NCI-H2227 (cell line): ENCODE results near the gene TRABD2B.
A peak's percentile ranks its signal among the peaks of the same experiment; 100 is the strongest.

Source experiments
- DNase-seq: peaks from one replicate; lab custom pipeline; 2025; ENCODE audit not compliant: unreplicated experiment; lab: John Stamatoyannopoulos, UW

Gene TRABD2B

GRCh38 chr1:47886141-47886540 is 111.0 kb downstream of the TRABD2B start:
- DNase-seq = no peak

GRCh38 chr1:47885062-47885830 is 111.9 kb downstream of the TRABD2B start:
- DNase-seq = no peak

- DNase-seq = no peak
Measured at GRCh38 chr1:47883963-47884362, 113.2 kb downstream of the TRABD2B start.

- peak; percentile 6 for DNase-seq
Measured at GRCh38 chr1:47881505-47882442, 115.4 kb downstream of the TRABD2B start.

- DNase-seq = no peak
Measured at GRCh38 chr1:47876587-47876963, 120.6 kb downstream of the TRABD2B start.

- DNase-seq = peak; percentile 69
Measured at GRCh38 chr1:47875831-47876586, 121.2 kb downstream of the TRABD2B start.

GRCh38 chr1:47875036-47875435 is 122.1 kb downstream of the TRABD2B start:
- DNase-seq = no peak

GRCh38 chr1:47873337-47873736 is 123.8 kb downstream of the TRABD2B start:
- DNase-seq = no peak

- DNase-seq = no peak
Measured at GRCh38 chr1:47872886-47873285, 124.3 kb downstream of the TRABD2B start.

- DNase-seq = no peak
Measured at GRCh38 chr1:47871799-47872353, 125.3 kb downstream of the TRABD2B start.

GRCh38 chr1:47870946-47871676 is 126.1 kb downstream of the TRABD2B start:
- DNase-seq = no peak

- no peak for DNase-seq
Measured at GRCh38 chr1:47870480-47870879, 126.7 kb downstream of the TRABD2B start.

- no peak for DNase-seq
Measured at GRCh38 chr1:47868348-47868676, 128.9 kb downstream of the TRABD2B start.

- DNase-seq = no peak
Measured at GRCh38 chr1:47867438-47868347, 129.5 kb downstream of the TRABD2B start.

GRCh38 chr1:47866601-47867437 is 130.4 kb downstream of the TRABD2B start:
- DNase-seq = no peak

- DNase-seq = no peak
Measured at GRCh38 chr1:47865881-47866535, 131.2 kb downstream of the TRABD2B start.

GRCh38 chr1:47859092-47859743 is 138.0 kb downstream of the TRABD2B start:
- DNase-seq = no peak

- DNase-seq = no peak
Measured at GRCh38 chr1:47856996-47857395, 140.2 kb downstream of the TRABD2B start.
